ENCODE data around the gene PTPN22.

PTPN22 gene

DNA sequence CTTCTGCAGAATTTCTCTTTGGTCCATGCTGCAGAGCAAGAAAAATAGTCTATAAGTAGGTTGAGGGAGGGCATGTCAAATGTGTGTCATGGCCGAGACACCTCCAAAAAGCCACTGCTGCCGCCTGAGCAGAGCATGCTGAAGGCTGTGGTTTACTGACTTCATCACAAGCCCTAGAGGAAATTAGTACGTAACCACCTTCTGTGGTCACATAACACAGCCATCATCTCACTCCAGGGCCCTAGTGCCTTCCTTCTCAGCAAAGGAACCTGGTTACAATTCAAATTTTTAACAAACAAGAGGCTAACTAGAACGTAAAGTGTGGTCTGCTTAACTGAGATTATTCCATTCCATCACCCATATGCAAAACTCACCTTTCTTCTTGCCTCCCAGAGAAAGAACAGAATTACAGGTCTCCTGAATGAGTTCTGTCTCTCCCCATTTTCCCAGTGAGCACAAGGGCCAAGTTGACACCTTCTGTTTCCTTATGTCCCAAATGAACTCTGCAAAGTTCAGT, at the start of gene PTPN22:
Gene PTPN22 (minus strand): TSS at position 116 of the 517 bp plus-strand sequence.
- no peak for DNase-seq (ENCODE audit: low spot score)

DNA sequence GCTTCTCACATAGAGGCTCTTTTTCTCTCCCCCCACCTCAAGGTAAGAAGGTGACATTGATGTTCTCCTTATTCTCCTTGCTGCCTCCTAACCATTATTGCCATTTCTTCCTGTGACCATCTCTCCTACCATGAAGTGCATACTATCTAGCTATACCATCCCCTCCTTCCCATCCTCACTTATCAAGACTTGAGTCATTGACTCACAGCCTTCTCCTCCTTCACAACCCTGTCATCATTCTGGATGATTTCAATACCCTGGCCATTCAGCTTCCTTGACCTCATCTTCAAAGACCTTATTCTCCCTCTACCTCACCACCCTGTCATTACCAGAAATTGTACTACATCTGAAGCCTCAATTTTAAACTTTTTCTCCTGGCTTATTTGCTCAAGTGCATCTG, 46.7 kb upstream of the PTPN22 start:
- no peak for DNase-seq (ENCODE audit: low spot score)

DNA sequence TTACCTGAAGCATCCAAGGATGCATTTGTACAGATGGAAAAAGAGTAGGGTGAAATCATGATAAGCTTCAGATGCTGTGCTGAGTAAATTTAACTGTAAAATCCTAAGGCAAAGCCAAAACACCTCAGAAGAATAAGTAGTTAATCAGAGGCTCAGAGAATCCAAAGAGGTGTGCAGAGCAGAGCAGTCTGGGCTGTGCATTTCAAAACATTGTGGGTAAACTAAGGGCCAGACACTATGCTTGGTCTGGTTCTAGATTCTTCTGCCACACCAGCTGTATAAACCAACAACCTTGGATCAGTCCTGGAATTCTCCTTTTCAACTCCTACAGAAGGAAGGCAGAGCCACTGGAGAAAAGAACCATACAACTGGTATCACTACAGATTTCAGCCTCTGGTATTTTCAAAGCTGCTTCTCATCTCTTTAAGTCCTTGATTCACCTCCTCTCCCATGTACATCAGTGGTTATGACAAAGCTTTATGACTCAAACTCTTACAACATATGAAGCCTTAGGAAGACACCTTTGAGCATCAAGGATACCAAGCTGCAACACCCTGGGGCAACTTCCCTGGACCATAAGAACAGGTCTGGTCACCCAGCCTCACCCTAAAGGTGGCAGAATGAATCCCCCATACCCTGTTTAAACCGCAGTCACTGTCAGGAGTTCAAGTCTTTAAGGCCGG, 46.0 kb upstream of the PTPN22 start:
- DNase-seq (ENCODE audit: low spot score): no peak

DNA sequence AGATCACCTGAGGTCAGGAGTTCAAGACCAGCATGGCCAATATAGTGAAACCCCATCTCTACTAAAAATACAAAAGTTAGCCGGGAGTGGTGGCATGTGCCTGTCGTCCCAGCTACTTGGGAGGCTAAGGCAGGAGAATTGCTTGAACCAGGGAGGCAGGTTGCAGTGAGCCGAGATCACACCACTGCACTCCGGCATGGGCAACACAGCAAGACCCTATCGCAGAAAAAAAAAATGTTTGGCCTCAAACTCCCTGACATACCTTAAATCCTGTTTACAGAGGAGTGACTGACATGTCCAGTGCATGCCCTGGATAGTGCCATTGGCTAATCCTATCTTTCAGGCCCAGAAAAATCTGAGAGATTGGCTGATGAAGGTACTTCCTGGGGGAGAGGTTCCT, 45.5 kb upstream of the PTPN22 start:
- no peak for DNase-seq (ENCODE audit: low spot score)

DNA sequence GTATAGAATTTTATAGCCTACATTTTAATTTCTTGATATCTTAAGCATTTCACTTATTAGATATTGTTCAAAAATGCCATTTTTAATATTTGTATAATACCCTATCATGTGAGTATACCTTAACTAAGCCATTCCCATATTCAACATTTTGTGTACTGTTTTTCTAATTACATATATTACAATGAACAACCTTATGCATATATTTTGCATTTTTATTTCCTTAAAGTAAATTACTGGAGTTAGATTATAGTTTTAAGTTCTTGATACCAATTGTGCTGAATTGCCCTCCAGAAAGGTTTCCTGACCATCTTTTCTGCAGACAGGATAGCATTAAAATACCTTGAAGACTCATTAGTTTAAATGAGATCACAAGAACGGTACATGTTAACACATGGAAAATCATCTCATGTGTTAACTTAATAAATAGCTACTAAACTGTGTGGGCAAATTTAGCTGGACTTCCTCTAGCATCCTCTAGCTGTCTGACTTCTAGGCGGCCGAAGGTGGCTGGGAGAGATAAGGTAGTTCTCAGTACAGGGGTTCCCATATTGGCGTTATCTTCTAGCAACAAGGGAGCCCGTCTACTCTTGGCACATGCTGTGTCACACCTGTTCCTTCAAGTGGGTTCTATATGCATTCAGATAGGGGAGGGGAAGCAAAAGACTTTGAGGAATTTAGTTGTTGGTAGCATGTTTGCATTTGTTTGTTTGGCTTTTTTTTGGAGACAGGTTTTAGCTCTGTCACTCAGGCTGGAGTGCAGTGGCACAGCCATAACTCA, 42.6 kb upstream of the PTPN22 start:
- DNase-seq (ENCODE audit: low spot score): no peak

DNA sequence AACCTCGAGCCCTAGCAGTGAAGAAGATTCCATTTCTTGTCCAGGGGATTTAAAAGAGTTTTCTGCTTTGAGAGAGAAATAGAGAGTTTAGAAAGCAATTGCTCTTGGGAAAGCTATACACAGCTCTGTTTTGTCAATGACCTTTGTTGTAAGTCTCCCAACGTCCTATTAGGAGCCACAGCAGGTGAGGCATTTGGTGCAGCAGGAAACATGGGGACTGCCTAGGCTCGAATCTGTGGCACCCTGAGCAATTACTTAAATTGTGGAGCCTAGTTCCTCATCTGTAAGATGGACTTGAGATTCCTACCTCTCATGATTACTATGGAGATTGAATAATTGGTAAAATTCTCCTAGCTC, 41.8 kb upstream of the PTPN22 start:
- no peak for DNase-seq (ENCODE audit: low spot score)

DNA sequence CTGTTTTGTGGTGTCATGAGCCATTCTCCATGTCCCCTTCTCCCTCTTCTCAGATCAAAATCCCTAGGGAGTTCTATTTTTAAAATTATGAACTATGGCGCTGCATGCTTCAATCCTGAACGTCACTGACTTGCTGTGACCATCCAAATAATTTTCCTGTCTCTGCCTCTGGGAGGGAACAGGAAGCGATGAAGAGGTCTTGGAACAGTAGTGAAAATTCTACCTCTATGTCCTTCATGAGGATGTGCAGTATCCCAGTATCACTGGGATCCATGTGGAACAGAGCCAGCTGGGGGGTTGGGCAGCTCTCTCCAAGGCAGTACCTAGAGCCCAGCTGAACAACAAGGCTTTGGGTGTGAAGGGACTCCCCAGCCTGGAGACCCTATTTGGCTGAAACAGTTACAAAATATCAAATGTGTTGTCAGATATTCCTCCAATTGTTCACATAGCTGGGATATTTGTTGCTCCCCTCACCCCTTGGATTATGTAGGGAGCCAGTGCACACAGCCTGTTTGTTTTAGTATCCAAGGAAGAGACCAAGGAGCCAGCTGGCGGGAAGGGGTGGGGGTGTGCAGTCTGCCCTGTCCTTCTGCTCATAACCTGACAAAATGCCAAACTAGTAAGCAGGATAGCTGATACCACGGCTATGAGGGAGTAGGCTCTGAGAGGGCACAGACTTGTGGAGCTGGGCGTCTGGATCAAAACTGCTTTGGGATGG, 41.2 kb upstream of the PTPN22 start:
- no peak for DNase-seq (ENCODE audit: low spot score)

DNA sequence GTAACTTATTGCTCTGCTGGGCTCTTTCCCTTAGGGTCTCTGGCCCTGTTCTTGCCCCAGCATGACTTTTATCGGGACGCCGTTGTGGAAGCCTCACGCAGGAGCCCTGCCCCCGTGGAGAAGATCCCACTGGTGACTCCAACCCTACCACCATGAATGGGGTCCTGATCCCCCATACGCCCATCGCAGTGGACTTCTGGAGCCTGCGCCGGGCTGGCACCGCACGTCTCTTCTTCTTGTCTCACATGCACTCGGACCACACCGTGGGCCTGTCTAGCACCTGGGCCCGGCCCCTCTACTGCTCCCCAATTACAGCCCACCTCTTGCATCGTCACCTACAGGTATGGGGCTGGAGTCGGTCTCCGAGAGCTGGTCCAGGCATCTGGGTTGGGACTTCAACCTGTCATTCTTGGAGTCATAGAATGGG, 33.9 kb upstream of the PTPN22 start:
- DNase-seq (ENCODE audit: low spot score): no peak

DNA sequence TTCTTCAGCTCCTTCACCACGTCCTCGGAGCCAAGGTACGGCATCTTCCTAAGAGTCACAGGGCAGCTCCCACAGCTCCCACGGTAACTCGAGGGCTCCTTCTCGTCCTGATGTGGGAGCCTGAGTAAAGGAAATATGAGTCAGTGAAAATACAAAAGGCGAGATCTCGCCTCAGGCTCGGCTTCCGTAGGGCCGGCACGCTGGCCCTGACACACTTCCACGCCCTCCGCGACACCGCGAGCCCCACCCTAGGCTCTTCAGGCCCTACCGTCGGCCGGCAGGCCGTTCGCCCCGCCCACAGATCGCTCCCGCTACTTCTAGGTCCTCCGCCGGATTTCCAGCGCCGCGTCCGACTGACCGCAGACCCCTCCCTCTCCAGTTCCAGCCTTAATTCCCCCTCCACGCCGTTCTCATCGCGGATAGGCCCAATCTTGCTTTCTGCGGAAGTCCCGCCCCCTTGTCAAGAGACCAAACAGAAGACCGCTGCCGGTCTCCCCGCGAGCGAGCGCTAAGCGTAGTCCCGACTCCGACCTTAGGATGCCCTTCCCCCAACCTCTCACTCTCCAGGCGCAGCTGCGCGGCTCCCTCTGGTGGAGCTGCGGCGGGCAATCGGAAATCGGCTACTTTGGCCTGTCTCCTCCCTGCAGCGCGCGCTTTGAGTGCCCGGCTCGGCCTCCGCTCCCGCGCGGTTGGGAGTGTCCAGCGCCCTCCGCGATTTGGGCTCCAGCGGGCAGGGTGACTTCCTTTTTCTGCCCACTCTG, 33.3 kb upstream of the PTPN22 start, which contains the start of the genes AP4B1 and DCLRE1B:
Gene AP4B1 (minus strand): TSS at position 126 of the 761 bp plus-strand sequence. CDS start 82 bp downstream, at position 44.
Gene DCLRE1B (plus strand): TSS at position 653 of the 761 bp plus-strand sequence. CDS start 261 bp downstream, outside the sequence.
- DNase-seq (ENCODE audit: low spot score): peak; percentile 99

DNA sequence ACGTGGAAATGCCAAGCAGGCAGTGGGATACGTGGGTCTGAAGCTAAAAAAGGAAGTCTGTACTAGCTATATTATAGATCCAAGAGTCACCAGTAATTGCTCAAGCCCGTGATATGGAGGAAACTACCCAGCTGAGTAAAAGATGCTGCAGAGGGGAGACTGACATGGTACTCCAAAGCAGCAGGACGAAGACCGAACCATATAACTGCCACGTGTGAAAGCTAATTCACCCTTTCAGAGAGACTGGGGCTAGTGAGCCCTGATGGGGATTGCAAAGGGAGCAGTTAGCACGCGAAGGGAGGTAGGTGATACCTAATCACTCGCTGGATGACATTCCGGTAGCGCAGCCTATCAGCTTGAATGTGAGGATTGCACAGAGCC, 32.8 kb upstream of the PTPN22 start:
- no peak for DNase-seq (ENCODE audit: low spot score)

DNA sequence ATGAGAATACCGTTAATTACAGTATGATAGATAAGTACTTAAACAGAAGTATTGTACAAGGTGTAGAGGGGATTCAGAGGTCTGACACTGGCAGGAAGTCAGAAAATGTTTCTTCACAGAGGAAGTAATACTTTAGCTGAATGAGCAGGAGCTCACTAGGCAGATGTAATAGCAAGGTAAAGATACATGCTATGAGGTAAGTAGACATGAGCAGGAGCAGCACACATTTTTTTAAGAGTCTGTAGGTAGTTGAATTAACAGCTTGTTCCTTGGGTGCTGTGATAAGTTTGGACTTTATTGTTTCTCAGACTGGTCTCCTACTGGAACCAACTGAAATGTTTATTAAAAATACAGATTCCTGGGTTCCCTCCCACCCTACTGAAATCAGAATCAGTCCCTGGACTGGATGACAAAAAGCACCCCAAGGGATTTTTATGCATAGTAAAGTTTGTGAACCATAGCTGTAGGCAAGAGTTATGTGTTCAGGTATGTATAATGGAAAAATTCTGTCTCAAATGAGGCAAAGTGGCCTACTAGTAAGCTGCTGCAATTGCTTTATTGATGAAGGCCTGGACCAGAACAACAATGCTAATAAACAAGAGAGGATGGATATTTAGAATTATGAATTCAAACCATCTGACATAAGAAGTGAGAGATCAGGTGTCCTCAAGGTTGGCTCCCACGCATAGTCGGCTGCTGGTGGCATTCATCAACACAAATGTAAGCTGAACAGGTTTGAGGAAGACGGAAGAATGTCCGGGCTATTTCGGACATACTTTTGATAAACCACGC, 32.2 kb upstream of the PTPN22 start:
- DNase-seq (ENCODE audit: low spot score): no peak

DNA sequence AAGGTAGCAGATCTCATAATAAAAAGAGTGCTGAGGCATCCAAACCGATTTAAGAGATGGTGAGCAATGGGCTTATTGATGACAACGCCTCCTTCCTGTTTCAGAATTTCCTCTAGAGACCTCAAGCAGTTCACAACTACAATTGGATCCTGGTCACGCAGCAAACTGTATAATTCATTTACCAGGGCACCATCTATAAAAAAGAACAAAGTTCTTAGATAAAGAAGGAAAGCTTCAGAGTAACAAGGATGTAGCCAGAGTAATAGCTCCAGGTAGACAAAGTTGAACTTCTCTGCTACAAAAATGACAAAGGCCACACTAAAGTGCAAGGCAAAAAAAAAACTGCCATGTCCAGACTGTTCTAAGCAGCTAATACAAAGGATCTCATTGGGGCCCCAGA, 29.7 kb upstream of the PTPN22 start:
- DNase-seq (ENCODE audit: low spot score): peak; percentile 36

DNA sequence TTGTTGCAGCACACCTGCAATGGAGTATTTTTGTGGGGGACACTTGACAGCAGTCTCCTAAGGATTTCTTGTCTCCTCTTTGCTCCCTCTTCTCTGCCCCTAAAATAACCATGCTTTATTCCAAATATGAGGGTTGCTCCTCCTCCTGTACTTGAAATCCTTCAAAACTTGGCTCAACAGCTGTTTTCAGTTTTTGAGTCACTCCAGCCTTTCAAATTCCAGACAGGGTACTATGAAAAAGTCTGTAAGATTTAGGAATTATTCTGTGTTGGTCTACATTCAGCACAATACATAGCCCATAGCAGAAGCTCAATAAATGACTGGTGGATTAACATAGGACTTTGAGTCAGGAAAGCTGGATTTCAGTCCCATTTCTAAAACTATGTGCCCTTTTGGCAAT, 27.6 kb upstream of the PTPN22 start:
- DNase-seq (ENCODE audit: low spot score): no peak

DNA sequence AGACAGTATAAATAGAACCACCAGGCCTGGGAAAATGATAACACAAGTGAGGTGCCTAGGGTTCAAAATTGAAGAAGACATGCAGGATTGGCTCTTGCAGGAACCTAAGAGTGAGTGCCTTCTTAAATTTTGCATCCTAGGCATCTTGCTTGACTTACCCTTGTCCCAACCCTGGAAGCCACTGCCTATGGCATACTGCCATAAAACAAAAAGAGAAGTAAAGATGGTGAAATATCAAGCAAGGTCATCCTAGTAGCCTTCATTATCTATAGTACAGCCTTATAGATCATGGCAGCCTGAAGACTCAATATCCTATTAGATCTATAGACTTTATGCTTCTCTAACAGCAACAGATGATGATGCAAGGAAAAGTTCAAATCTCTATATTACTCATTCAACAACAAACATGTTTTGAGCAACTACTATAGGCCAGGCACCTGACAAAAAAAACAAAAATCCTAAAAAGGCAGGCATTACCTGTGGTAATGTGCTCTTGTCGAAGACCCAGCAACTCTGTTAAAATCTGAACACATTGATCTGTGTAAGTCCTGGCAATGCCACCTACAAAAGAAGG, 26.8 kb upstream of the PTPN22 start:
- no peak for DNase-seq (ENCODE audit: low spot score)

DNA sequence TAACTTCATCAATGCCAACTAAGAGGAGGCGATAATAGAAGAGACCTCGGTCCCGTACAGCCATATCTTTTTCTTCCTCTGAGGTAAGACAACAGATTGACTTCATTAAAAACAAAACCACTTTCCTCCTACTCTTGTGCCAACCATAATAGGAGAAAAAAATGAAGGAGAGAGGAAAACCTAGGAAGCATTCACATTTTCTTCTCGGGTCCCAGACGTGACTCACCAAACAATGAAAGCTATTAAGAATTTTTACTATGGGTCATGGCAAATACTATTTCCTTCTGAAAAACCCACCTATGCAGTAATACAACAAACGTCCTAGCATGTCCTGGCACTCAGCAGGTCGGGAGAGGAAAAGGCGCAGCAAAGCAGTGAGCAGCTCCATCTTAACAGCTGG, 24.4 kb upstream of the PTPN22 start:
- no peak for DNase-seq (ENCODE audit: low spot score)

DNA sequence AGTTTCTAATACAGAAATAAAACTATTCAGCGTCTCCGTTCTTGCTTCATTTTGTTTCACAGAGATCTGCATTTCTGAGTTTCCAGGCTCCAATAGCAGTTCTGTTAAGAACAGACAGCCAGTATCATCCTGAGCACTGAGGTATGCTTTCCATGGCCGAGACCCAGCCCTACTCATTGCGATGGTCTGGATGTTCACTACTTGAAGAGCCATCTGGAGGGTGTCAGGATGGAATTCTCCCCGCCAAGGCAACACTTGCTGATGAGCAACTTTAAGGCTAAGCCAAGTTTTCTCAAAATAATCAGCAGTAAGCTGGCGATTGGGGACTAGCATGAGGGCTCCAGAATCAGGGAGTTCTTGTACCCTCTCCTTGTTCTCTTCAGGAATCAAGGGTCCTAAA, 23.6 kb upstream of the PTPN22 start:
- DNase-seq (ENCODE audit: low spot score): no peak

DNA sequence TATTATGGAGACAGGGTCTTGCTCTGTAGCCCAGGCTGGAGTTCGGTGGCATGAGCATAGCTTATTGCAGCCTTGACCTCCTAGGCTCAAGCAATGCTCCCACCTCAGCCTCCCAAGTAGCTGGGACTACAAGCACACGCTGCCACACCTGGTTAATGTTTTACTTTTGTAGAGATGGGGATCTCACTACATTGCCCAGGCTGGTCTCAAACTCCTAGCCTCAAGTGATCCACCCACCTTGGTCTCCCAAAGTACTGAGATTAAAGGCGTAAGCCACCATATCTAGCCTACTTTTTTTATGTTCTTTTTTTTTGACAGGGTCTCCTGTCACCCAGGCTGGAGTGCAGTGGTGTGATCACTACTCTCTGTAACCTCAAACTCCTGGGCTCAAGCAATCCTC, 21.8 kb upstream of the PTPN22 start:
- DNase-seq (ENCODE audit: low spot score): no peak

DNA sequence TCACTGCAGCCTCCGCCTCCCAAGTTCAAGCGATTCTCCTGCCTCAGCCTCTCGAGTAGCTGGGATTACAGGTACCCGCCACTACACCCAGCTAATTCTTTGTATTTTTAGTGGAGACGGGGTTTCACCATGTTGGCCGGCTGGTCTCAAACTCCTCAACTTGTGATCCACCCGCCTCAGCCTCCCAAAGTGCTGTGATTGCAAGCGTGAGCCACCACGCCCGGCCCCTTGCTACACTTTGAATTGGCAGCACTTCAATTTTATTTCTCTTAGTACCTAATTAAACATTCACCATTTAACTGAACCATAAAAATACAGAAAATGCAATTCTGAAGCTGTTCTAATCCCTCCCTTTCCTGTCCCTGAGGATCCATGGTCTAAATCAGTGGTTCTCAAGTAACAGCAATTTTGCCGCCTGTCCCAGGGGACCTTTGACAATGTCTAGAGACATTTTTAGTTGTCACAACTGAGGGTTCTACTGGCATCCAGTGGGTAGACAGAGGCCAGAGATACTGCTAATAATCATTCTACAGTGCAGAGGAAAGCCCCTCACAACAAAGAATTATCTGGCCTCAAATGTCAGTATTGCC, 20.2 kb upstream of the PTPN22 start:
- no peak for DNase-seq (ENCODE audit: low spot score)

DNA sequence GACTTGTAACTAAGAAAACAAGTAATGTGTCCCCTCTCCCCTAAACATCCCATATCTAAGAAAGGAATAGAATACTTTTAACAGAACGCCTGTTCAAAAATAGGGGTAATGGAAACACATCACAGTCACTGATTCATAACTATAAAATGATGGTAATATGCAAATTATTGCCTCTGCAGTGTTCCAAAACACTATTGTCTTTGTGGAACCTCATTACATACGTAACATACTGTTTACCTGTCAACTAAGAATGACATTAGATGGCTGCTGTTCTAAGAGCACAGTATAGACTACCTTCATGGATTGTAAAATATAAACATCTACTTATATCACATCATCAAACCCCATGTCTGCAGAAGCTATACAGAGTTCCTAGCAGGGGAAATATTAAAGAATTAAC, 19.3 kb upstream of the PTPN22 start:
- DNase-seq (ENCODE audit: low spot score): no peak

DNA sequence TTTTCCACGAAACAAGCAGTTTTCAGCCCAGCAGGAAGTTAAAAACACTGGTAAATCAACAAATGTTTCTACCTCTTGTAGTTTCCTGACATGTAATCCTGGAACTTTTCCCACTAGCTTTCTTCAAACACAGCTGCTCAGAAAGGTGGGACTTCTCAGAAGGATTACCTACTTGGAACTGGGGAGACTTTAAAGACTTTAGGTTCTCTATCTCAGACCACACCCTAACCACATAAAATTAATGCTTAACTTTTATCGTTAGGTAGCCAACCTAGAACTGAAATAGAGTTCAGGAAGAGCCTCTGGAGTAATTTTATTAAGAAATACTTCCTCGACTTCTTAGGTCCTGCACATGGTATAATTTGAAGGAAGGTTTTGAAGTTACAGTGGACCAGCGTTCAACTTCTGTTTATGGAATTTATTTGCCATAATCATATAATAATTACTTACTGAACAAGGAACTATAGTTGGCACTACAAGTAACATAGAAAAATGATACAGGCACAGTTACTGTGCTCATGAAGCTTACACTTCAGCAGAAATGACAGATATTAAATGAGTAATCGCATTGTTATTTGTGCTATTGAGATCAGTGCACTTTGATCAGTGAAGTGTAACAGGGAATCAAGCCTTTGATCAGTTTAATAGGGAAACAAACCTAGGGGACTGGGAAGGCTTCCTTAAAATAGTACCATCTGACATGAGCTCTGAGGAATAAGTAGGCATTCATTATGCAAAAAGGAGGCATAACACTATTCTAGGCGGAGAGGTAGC, 16.1 kb upstream of the PTPN22 start, which contains the start of gene BCL2L15:
Gene BCL2L15 (minus strand): TSS at position 180 of the 774 bp plus-strand sequence. CDS start 206 bp downstream, outside the sequence.
- DNase-seq (ENCODE audit: low spot score): no peak

Measured in kidney capillary endothelial cell (primary cell).